CD4-positive, alpha-beta T cell treated with Interferon gamma for 1 hour (primary cell): Measurements from ENCODE around the gene PDE4B.
"Not testable (repeated sequence)": the region's sequence is repeated elsewhere in the genome, so short reads cannot be mapped to it uniquely, and the experiment has no call there.

Source experiments
- DNase-seq: peaks from one replicate; pipeline ENCODE4 v3.0.0-alpha.2; 2020

PDE4B gene

GRCh38 chr1:65817891-65818290, 25.2 kb downstream of the PDE4B start:
- no peak for DNase-seq

DNA sequence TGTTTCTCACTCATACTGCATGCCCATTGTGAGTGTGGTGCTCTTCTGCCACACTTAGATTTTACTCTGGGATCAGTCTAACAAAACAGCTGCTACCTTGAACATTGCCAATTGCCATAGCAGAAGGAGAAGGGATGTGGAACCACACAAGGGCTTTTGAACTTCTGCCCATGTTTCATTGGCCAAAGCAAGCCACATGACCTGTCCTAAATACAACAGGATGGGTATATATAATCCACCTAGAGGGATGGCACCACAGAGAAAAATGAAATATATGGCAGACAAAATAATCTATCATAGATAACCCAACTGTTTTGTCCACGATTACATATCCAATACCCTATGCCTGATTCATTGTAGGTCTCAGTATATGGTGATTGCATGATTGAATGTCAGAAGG, 26.3 kb downstream of the PDE4B start:
- no peak for DNase-seq

DNA sequence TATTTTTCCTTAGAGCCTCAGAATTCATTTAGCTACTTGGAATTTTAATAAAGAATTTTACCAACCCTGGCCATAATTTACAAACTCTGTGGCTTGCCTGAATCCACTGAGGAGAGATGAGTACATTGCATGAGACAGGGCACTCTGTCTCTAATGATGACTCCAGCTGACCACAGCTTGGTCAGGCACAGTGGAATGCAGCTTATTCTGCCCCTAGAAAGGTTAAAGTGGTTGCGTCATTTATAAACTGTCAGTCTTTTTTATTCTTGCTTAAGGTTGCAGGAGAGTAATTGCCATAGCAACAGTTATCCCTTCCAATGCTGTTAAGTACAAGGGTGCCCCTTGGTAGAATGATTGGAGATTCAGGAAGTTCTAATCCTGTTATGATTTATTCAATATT, 28.3 kb downstream of the PDE4B start:
- no peak for DNase-seq

GRCh38 chr1:65821386-65821785, 28.7 kb downstream of the PDE4B start:
- no peak for DNase-seq

GRCh38 chr1:65824103-65824502, 31.4 kb downstream of the PDE4B start:
- DNase-seq, result no peak

DNA sequence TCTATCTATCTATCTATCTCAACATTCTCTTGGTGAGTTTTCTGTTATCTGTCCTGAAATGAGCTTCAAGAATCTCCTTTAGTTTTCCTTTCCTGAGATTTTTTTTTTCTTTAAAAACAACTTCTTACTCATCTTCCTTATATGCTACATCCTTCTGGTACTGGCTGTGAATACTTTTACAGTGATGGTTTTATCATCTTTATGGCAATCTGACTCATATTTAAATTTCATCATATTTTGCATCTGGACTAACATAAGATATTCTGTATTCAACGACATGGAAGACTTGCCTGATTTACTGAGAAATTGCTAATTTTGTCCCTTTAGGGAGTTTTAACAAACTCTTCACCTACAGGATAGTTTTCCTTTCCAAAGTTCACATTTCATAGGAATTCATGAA, 33.0 kb downstream of the PDE4B start:
- no peak for DNase-seq

DNA sequence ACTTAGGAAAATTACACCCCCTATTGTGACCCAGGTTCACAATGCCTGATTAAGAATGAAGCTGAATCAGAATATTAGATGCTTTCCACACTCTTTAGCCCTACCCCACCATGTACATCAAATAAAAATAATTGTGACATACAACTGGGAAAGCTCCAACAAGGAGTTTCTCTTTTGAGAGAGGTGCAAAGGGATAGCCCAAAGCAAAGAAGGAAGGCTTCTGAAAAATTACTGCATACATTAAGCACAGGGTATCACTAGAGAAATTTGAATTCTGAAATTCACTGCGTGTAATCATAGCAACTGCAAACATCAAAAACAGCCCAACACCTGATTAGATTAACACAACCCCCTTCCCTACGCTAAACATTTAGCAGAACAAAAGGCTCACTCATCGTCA, 34.1 kb downstream of the PDE4B start:
- DNase-seq, result no peak

GRCh38 chr1:65827346-65827745, 34.7 kb downstream of the PDE4B start:
- DNase-seq, result no peak

- DNase-seq, result no peak
Measured at GRCh38 chr1:65830306-65830705, 37.6 kb downstream of the PDE4B start.

GRCh38 chr1:65832296-65832695, 39.6 kb downstream of the PDE4B start:
- DNase-seq, result no peak

DNA sequence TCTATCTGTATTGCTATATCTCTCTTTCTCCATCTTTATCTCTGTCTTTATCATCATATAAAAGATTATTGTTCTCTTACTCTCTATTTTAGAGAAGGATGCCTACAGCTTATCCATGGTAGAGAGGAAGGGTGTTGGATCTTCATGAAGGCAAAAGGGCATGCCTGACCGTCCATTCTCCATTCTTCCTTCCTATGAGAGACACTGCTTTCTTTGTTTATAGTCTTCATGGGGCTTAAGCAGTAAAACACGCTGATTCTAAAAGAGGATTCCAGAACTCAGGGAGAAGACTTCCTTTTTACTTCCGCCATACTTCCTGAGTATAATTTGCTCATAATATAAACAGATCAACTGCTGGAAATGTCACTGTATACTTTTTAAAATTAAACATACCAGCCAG, 44.0 kb downstream of the PDE4B start:
- DNase-seq, result no peak

GRCh38 chr1:65840683-65841082, 48.0 kb downstream of the PDE4B start:
- no peak for DNase-seq

- no peak for DNase-seq
Measured at GRCh38 chr1:65844296-65844695, 51.6 kb downstream of the PDE4B start.

DNA sequence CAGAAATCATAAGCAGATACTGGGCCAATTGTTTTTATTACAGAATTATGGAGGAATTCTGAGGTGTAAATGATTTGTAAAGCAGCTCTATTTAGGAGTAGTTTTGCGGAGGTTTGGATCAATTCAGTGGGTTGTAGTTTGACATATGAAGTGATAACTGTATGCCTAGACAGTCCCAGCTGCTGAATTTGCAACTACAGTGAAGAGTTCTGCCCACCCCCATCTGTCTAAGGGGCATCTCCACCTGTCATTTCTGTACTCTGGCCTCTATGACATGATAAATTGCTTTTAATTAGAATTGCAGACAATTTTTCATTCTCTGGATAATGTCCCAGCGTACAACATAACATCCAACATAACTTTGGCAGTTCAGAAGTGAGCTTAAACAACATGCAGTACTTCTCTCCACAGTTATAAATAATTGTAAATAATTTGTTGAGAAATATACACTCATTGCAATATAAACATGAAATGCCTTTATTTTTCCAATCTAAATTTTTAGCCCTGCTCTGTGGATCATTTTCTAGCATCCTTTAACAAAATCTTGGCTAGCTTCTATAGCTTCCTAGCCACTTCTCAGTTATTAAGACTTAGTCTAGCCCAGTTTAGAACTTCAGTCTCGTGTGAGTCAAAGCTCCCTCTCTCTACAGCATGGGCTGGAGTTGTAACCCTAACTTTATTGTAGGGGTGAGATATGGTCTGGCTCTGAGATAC, 52.3 kb downstream of the PDE4B start:
- no peak for DNase-seq

DNA sequence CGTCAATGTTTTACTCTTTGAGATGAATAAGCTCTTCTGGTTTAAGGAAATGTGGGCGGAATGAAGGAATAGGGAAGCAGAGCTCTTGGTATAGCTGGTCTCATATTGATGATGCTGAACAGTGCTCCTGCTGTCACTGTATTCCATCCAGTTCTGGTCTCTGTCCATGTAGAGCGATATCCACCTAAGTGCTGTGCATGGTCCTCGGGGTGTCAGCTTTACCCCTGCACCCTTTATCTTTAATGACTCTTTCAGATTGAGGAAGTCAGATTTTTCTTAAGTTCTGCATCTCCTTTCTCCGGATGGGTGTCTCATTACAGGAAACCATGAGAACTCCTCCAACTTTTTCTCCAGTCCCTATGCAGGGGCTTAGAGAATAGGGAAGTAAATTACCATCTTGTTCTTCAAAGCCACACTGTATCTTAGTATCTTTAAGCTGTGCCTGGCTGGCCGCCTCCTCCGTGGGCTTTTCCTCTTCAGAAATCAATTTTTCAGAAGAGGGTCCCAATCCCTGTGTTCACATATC, 52.9 kb downstream of the PDE4B start:
- no peak for DNase-seq

GRCh38 chr1:65846866-65847265, 54.2 kb downstream of the PDE4B start:
- no peak for DNase-seq

- DNase-seq, result no peak
Measured at GRCh38 chr1:65850281-65850680, 57.6 kb downstream of the PDE4B start.

- not testable (repeated sequence) for DNase-seq
Measured at GRCh38 chr1:65856591-65856990, 63.9 kb downstream of the PDE4B start.

GRCh38 chr1:65866439-65866838, 73.7 kb downstream of the PDE4B start:
- DNase-seq, result no peak

GRCh38 chr1:65872301-65872700, 79.6 kb downstream of the PDE4B start:
- no peak for DNase-seq

DNA sequence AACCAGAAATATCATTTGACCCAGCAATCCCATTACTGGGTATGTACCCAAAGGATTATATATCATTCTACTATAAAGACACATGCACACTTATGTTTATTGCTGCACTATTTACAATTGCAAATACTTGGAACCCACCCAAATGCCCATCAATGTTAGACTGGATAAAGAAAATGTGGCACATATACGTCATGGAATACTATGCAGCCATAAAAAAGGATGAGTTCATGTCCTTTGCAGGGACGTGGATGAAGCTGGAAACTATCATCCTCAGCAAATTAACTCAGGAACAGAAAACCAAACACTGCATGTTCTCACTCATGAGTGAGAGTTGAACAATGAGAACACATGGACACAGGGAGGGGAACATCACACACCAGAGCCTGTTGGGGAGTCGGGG, 85.6 kb downstream of the PDE4B start:
- not testable (repeated sequence) for DNase-seq

DNA sequence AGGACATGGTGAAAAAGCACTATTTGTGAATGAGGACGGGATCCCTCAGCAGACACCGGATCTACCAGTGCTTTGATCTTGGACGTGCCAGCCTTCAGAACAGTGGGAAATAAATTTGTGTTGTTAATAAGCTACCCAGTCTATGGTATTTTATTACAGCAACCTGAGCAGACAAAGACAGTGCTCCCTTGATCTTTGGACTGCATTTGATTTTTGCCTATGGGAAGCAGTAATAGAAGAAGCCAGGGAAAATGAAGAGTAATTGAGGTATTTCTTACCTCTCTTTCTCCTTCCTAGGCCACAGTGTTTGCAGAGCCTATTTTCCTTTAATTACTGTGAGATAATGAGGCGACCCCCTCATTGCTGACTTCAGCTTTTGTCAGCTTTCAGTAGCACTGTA, 87.9 kb downstream of the PDE4B start:
- no peak for DNase-seq

GRCh38 chr1:65881067-65881594, 88.4 kb downstream of the PDE4B start:
- DNase-seq, result no peak

GRCh38 chr1:65882076-65882475, 89.4 kb downstream of the PDE4B start:
- no peak for DNase-seq

DNA sequence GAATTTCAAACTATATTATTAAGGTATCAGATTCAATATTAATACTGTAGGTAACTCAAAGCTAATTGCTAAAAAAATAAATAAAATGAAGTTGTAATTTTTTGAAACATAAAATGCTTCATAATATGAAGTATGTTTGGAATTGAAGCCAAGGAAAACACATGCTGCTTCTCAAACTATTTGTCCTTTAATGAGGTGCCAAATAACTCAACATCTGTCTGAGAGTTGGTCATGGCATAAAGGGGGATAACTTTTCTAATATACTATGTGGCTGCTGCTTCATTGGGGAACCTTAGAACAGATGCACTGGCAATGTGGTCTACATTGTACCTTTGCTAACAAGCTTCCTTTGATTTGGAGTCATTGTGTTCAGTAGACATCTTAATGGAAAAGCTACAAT, 96.7 kb downstream of the PDE4B start:
- DNase-seq, result no peak
